HL-60 (cell line): ENCODE results near the gene KLHDC4.

Source experiments
- DNase-seq, 2 experiments: peaks; one replicate each; pipeline ENCODE4 v3.0.0-alpha.2; 2010 to 2020; ENCODE audit warnings: low read depth in 1 of 2, low spot score in 1 of 2
- H3K27ac ChIP-seq: fragments of 250-450 bp; sonication (Bioruptor Pico); replicated peaks from 2 replicates; pipeline ENCODE4 v1.5.1; 2020; ENCODE audit warnings: mild to moderate bottlenecking, moderate library complexity
- H3K27me3 ChIP-seq: fragments of 250-450 bp; sonication (Bioruptor Pico); 2 replicates; pipeline ENCODE4 v1.5.1; 2021; ENCODE audit warnings: mild to moderate bottlenecking, moderate library complexity; ENCODE audit not compliant: insufficient read depth, poor library complexity, severe bottlenecking
- H3K4me3 ChIP-seq: replicated peaks from 2 replicates; pipeline ENCODE4 v1.5.1; 2011; ENCODE audit warnings: mild to moderate bottlenecking, control low read depth, low read length; ENCODE audit not compliant: insufficient read depth
- CTCF ChIP-seq: IDR thresholded peaks from one replicate; pipeline ENCODE4 v1.5.1; 2011; ENCODE audit warnings: low read length, control low read depth, inconsistent platforms; ENCODE audit not compliant: insufficient read depth
- GABPA ChIP-seq: IDR thresholded peaks from 2 replicates; pipeline ENCODE4 v1.6.1; 2012; ENCODE audit warnings: low read depth
- POLR2AphosphoS5 ChIP-seq: IDR thresholded peaks from 2 replicates; pipeline ENCODE4 v1.6.1; 2012; ENCODE audit warnings: low read depth
- REST ChIP-seq: IDR thresholded peaks from 2 replicates; pipeline ENCODE4 v1.6.1; 2012; ENCODE audit warnings: low read depth; ENCODE audit not compliant: insufficient replicate concordance
- SPI1 ChIP-seq: IDR thresholded peaks from 2 replicates; pipeline ENCODE4 v1.6.1; 2012; ENCODE audit warnings: low read depth, mild to moderate bottlenecking, borderline replicate concordance

The KLHDC4 gene

GRCh38 chr16:87667946-87668345, 97.8 kb downstream of the KLHDC4 start:
- H3K4me3 ChIP-seq = no peak overlapping the region
- TF ChIP-seq GABPA (no peak), POLR2AphosphoS5 (no peak), CTCF (no peak), REST (no peak), SPI1 (no peak)
- H3K27me3 ChIP-seq = no peaks in the 10 kb centered on the region
- no peak overlapping the region for H3K27ac ChIP-seq
- DNase-seq = no peak

GRCh38 chr16:87667443-87667842, 98.3 kb downstream of the KLHDC4 start:
- no peaks in the 10 kb centered on the region for H3K27me3 ChIP-seq
- TF ChIP-seq POLR2AphosphoS5 = no peak
- no peak for TF ChIP-seq GABPA
- TF ChIP-seq REST = no peak
- no peak for TF ChIP-seq CTCF
- TF ChIP-seq SPI1 = no peak
- no peak for DNase-seq
- no peak overlapping the region for H3K27ac ChIP-seq
- H3K4me3 ChIP-seq = no peak overlapping the region

GRCh38 chr16:87666919-87667318, 98.9 kb downstream of the KLHDC4 start:
- DNase-seq = no peak
- no peak overlapping the region for H3K27ac ChIP-seq
- TF ChIP-seq CTCF (no peak), REST (no peak), SPI1 (no peak), GABPA (no peak), POLR2AphosphoS5 (no peak)
- H3K27me3 ChIP-seq = no peaks in the 10 kb centered on the region
- H3K4me3 ChIP-seq = no peak overlapping the region
